22Rv1 (cell line): ENCODE data around the gene TEX28.

Experiments used
- CTCF ChIP-seq: fragments of 450-650 bp; IDR thresholded peaks from 2 replicates; pipeline ENCODE4 v1.5.1; 2017; ENCODE audit warnings: mild to moderate bottlenecking
- ZFX ChIP-seq: fragments of 450-650 bp; IDR thresholded peaks from 2 replicates; pipeline ENCODE4 v1.6.1; 2017; ENCODE audit warnings: antibody characterized with exemption, borderline replicate concordance

- TF ChIP-seq CTCF (no peak), ZFX (no peak)
These were observed 17.2 kb upstream of the TEX28 start for GRCh38 chrX:154312116-154312515.
